ENCODE results near the gene KIAA1958.

Gene KIAA1958

DNA sequence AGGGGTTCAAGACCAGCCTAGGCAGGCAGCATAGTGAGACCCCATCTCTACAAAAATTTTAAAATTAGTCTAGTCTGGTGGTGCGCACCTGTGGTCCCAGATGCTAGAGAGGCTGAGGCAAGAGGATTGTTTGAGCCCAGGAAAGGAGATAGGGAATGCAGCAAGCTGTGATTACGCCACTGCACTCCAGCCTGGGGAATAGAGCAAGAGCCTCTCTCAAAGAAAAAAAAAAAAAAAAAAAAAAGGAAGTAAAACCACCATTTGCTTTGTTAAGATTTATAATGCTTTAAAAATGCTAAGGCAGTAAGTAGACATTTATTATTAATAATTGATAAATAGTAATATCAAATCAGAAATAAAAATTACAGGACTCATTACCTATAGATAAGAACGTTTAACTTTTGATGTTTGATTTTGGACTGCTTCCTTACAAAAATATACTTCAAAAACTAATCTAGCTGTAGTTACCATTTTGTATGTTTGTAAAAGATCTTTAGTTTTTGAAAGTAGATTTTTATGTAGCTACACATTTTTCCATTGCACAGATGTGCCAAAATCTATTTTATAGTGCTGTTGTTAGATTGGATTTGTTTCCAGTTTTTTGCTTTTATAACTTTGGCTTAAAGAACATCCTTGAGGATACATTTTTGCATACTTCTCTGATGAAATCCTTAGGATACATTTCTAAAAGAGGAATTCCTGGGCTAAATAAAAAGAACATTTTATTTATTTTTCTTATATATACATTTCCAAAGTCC is 144.9 kb downstream of the KIAA1958 start:
- TF ChIP-seq NFIC (IDR thresholded peaks at IDR 0.05): no peak
- TF ChIP-seq, protein P1, sequence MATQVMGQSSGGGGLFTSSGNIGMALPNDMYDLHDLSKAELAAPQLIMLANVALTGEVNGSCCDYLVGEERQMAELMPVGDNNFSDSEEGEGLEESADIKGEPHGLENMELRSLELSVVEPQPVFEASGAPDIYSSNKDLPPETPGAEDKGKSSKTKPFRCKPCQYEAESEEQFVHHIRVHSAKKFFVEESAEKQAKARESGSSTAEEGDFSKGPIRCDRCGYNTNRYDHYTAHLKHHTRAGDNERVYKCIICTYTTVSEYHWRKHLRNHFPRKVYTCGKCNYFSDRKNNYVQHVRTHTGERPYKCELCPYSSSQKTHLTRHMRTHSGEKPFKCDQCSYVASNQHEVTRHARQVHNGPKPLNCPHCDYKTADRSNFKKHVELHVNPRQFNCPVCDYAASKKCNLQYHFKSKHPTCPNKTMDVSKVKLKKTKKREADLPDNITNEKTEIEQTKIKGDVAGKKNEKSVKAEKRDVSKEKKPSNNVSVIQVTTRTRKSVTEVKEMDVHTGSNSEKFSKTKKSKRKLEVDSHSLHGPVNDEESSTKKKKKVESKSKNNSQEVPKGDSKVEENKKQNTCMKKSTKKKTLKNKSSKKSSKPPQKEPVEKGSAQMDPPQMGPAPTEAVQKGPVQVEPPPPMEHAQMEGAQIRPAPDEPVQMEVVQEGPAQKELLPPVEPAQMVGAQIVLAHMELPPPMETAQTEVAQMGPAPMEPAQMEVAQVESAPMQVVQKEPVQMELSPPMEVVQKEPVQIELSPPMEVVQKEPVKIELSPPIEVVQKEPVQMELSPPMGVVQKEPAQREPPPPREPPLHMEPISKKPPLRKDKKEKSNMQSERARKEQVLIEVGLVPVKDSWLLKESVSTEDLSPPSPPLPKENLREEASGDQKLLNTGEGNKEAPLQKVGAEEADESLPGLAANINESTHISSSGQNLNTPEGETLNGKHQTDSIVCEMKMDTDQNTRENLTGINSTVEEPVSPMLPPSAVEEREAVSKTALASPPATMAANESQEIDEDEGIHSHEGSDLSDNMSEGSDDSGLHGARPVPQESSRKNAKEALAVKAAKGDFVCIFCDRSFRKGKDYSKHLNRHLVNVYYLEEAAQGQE (IDR thresholded peaks at IDR 0.05; ENCODE audit: low read depth): no peak
- TF ChIP-seq CREB1 (IDR thresholded peaks at IDR 0.05; ENCODE audit: low read depth): no peak
- no peak for TF ChIP-seq CEBPB (IDR thresholded peaks at IDR 0.05)
- TF ChIP-seq TAF1 (IDR thresholded peaks at IDR 0.05; ENCODE audit: low read depth): no peak
- TF ChIP-seq FOXM1 (IDR thresholded peaks at IDR 0.05; ENCODE audit: borderline replicate concordance, low read depth): no peak
- no peak for TF ChIP-seq YY1 (IDR thresholded peaks at IDR 0.05; ENCODE audit: low read depth)
- no peak for TF ChIP-seq EGR1 (IDR thresholded peaks at IDR 0.05)
- no peak for TF ChIP-seq EP300 (IDR thresholded peaks at IDR 0.05; ENCODE audit: borderline replicate concordance)
- TF ChIP-seq TEAD4 (IDR thresholded peaks at IDR 0.05): no peak
- TF ChIP-seq RAD21 (IDR thresholded peaks at IDR 0.05; ENCODE audit: low read depth): no peak
- no peak for TF ChIP-seq MAX (IDR thresholded peaks at IDR 0.05)
- TF ChIP-seq, protein P2, sequence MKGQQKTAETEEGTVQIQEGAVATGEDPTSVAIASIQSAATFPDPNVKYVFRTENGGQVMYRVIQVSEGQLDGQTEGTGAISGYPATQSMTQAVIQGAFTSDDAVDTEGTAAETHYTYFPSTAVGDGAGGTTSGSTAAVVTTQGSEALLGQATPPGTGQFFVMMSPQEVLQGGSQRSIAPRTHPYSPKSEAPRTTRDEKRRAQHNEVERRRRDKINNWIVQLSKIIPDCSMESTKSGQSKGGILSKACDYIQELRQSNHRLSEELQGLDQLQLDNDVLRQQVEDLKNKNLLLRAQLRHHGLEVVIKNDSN (IDR thresholded peaks at IDR 0.05): no peak
- TF ChIP-seq TCF12 (IDR thresholded peaks at IDR 0.05; ENCODE audit: low read depth): no peak
- no peak for TF ChIP-seq ZBTB7A (IDR thresholded peaks at IDR 0.05; ENCODE audit: low read depth)

DNA sequence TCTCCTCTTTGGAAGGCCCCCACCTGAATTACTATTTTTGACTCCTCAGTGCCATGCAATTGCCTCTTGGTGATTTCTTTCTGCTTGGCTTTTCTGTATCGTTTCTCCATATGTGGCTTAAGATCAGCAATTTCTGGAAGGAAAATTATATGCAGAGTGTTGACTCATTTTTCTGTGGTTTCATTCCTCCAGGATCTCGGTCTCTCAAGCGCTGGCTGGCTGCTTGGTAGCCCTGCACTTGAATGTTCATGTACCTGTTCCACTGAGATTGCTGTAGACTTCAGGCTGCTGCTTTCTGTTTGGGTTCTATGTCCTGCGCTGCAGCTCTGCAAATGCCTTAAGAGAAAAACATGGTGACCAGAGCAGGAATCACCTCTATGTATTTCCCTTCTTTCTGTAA is 153.7 kb downstream of the KIAA1958 start:
- TF ChIP-seq MAX (IDR thresholded peaks at IDR 0.05): no peak
- TF ChIP-seq ZBTB7A (IDR thresholded peaks at IDR 0.05; ENCODE audit: low read depth): no peak
- no peak for TF ChIP-seq EGR1 (IDR thresholded peaks at IDR 0.05)
- TF ChIP-seq YY1 (IDR thresholded peaks at IDR 0.05; ENCODE audit: low read depth): no peak
- no peak for TF ChIP-seq EP300 (IDR thresholded peaks at IDR 0.05; ENCODE audit: borderline replicate concordance)
- TF ChIP-seq RAD21 (IDR thresholded peaks at IDR 0.05; ENCODE audit: low read depth): no peak
- TF ChIP-seq, protein P2 (IDR thresholded peaks at IDR 0.05): no peak
- no peak for TF ChIP-seq TAF1 (IDR thresholded peaks at IDR 0.05; ENCODE audit: low read depth)
- TF ChIP-seq, protein P1 (IDR thresholded peaks at IDR 0.05; ENCODE audit: low read depth): no peak
- no peak for TF ChIP-seq NFIC (IDR thresholded peaks at IDR 0.05)
- TF ChIP-seq TCF12 (IDR thresholded peaks at IDR 0.05; ENCODE audit: low read depth): no peak
- no peak for TF ChIP-seq CEBPB (IDR thresholded peaks at IDR 0.05)
- TF ChIP-seq TEAD4 (IDR thresholded peaks at IDR 0.05): no peak
- TF ChIP-seq FOXM1 (IDR thresholded peaks at IDR 0.05; ENCODE audit: borderline replicate concordance, low read depth): no peak
- no peak for TF ChIP-seq CREB1 (IDR thresholded peaks at IDR 0.05; ENCODE audit: low read depth)

DNA sequence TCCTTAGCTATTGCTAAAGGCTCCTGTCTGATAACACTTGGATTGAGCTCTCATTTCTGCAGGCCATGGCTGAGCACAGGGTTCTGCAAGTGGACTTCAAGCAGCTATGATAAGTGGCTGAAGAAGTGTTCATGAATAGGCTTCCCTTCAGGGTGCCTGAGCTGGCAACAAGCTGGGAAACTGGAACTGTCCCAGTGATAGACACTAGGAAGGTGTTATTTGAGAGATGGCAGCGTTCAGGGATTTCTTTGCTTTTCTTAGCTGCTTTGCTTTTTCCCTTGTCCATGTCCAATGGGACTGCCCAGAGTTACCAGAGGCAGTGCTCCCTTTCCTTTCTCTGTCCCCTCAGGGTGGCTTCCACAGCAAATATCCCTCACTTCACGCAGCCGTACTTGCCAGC is 155.5 kb downstream of the KIAA1958 start:
- TF ChIP-seq MAX (IDR thresholded peaks at IDR 0.05): no peak

GRCh38 chr9:112647596-112647995 is 161.0 kb downstream of the KIAA1958 start:
- TF ChIP-seq TCF12 (IDR thresholded peaks at IDR 0.05; ENCODE audit: low read depth) (no peak), FOXM1 (IDR thresholded peaks at IDR 0.05; ENCODE audit: borderline replicate concordance, low read depth) (no peak), YY1 (IDR thresholded peaks at IDR 0.05; ENCODE audit: low read depth) (no peak), CREB1 (IDR thresholded peaks at IDR 0.05; ENCODE audit: low read depth) (no peak), TEAD4 (IDR thresholded peaks at IDR 0.05) (no peak), EGR1 (IDR thresholded peaks at IDR 0.05) (no peak), TAF1 (IDR thresholded peaks at IDR 0.05; ENCODE audit: low read depth) (no peak), EP300 (IDR thresholded peaks at IDR 0.05; ENCODE audit: borderline replicate concordance) (no peak), MAX (IDR thresholded peaks at IDR 0.05) (no peak), RAD21 (IDR thresholded peaks at IDR 0.05; ENCODE audit: low read depth) (no peak), ZBTB7A (IDR thresholded peaks at IDR 0.05; ENCODE audit: low read depth) (no peak), NFIC (IDR thresholded peaks at IDR 0.05) (no peak), CEBPB (IDR thresholded peaks at IDR 0.05) (no peak)
- TF ChIP-seq, protein P2 (IDR thresholded peaks at IDR 0.05): no peak
- TF ChIP-seq, protein P1 (IDR thresholded peaks at IDR 0.05; ENCODE audit: low read depth): no peak

Measured in Ishikawa (cell line).